22Rv1 (cell line): ENCODE results near the gene ADCY5.

Source experiments
- CTCF ChIP-seq: fragments of 450-650 bp; IDR thresholded peaks from 2 replicates; pipeline ENCODE4 v1.5.1; 2017; ENCODE audit warnings: mild to moderate bottlenecking
- ZFX ChIP-seq: fragments of 450-650 bp; IDR thresholded peaks from 2 replicates; pipeline ENCODE4 v1.6.1; 2017; ENCODE audit warnings: antibody characterized with exemption, borderline replicate concordance

GRCh38 chr3:123478314-123478713 is 29.4 kb upstream of the ADCY5 start:
- TF ChIP-seq CTCF: no peak
- no peak for TF ChIP-seq ZFX
